HG02588 (cell line): ENCODE data around the gene MLPH.

Source experiments
- ATAC-seq: cut with Tn5 transposase; IDR thresholded peaks from one replicate; pipeline ENCODE4 v1.9.1; 2021; ENCODE audit warnings: mild to moderate bottlenecking, moderate library complexity; ENCODE audit not compliant: unreplicated experiment

MLPH gene

DNA sequence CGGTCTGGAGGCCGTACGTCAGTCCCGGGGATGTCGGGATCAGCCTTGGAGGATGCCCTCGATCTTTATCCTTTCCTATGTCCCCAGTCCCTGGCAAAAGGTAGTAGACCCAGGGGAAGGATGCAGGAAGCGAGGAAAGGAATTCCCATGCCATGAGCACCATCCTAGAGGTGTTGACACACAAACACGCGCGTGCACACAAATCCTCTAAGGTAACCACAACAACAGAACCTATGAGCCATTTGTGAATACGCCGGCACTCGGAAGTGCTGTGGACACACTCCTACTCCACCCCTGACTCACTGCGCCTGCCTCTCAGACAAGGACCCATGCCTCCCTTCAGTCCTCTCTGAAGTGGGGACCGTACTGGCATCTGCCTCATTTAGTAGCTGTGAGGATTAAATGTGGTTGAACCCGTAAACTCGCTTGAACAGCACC, 11.3 kb upstream of the MLPH start:
- no peak for ATAC-seq

DNA sequence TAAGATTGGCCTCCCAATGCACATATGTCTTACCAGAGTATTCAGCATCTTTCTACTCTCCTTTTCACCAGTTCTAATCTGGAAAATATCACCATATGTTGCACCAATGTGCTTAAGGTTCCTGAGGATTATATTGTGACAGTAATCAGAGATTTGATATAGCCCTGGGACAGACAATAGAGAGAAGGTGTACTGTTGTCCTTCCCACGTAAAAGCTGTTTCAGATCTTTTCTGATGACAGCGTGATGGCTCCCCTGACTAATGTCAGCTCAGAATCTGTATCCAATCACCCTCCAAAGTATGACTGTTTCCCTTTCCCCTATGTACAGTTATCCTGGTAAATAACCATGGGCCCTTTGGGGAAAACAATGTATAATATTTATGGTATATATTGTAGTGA, 9.0 kb upstream of the MLPH start:
- ATAC-seq = no peak

DNA sequence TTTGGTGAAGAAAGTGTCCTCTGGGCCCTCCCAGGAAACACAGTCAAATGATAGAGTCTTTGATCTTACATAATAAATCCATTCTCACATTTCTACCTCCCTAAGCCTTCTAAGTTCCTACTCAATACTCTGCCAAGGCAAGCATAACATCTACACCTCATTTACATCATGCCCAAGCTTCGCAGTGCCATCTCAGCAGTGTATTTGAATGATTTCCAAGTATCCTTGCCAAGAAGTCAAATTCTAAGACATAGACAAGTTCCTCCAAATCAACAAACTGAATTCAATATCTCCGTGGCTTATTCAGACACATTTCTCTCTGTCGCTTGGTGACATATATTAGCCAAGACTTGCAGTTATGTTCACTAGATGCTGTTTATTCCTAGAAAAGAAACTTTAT, 8.1 kb upstream of the MLPH start:
- no peak for ATAC-seq

DNA sequence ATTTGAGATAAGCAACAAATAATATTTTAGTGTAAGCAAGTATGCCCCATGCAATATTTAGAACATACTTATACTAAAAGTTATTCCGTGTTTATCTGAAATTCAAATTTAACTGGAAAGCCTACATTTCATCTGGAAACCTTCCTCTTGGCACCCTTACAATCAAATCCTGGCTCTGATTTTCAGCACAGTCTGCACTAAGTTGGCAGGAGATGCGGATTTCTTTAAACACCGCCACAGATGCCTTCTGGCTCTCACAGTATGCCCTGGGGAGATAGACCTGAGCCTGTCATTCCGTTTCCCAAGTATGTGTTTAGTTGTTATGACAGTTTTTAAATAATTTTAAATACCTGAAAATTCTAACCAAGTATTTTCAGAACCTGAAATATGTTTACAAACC, 7.3 kb upstream of the MLPH start:
- no peak for ATAC-seq

DNA sequence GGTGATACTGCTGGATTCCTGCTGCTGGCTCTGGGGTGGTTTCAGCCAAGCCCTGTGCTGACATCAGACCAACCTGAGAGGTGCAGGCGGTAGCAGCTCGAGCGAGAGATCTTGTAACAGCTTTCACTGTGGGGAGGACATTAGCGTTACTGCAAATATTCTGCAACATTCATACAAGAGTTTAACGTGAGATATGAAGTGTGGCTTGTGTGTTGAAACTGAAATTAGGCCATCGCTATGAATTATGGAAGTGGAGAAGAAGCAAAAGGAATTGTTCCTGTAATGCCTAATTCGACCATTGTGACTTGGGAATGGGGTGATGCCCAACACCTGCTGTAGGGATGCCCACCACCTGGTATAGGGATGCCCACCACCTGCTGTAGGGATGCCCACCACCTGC, 6.5 kb upstream of the MLPH start:
- no peak for ATAC-seq

DNA sequence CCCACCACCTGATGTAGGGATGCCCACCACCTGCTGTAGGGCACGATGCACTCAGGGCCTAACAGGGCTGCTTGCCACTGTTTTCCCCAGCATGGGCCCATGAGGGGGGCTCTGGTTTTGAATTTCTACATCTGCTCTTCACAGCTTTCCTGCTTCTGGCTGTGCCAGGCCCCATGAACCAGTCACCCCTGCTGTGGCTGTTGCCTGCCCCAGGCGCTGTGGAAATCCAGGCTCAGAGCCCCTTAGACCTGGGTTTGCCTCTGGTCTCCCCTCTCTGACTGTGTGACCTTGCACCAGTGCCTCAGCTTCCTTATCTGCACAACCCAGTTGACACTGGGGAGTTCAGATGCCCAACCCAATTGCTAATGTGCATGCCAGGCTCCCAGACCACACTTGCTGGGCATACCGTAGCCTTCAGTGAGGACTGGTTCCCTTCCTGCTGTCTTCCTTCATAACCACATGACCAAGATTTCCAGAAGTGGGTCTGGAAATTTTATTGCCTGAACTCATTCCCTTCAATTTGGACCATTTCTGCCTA, 6.0 kb upstream of the MLPH start:
- no peak for ATAC-seq

DNA sequence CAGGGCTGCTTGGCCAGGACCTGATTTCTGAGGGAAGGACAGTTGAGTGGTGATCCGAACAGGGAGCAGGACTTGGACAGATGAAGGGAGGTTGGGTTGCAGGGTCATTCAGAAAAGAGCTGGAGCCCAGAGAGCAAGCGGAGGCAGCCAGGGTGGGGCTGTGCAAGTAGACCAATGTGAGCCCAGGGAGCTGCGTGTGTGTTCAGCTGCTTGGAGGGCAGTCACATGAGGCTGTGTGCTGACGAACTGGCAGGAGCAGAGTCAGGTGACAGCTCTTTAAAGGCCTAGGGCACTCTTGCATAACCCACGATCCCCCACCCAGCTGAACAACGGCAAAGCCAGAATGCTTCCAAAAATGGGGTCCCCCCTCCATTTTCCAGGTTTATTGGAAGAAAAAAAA, 4.6 kb upstream of the MLPH start:
- ATAC-seq = no peak

DNA sequence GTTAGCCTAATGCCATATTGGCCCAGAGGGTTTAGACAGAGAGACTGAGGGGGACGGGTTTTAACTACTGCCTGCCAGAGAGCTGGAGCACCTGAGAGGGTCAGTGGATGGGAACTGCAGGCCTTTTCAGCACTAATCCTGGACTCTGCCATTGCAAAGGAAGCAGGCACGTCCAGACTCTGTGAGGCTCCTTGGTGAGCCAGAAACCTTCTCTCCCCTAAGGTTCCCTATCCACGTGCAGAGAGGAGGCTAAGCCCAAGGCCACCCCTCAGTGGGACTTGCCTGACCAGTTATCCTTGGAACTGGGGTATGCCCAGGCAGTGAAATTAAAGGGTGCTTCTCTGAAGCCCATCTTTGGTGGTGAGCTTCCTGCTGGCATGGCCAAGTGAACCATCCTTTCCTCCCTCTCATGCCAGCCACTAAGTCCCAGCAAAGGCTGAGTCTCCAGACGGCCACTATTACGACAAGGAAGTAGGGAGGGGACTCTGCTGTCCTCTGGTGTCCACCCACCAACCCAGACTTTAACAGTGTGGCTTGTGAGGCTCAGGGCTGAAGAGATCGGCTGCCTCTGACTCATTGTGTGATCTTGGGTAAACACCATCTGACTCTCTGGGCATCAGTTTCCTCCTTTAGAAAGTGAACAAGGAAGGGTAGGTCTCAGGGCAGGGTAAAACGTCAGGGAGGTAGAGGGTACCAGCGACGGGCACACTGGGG, 3.9 kb upstream of the MLPH start:
- no peak for ATAC-seq

DNA sequence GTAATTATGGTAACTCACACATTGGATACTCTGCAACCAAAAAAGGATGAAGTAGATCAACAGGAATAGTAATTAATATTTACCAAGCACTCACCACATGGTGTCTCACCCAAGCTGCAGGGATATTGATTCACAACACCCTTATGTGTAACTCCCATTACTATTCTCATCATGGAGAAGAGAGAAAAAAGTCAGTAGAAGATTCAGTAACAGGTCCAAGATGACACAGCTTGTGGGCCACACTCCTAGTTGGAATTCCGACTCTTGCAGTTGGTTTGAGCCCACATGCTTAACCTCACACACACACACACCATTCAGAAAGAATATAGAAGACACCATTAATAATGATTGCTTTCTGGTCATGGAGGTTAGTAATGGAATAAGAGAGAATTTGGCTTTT, 1.7 kb upstream of the MLPH start:
- no peak for ATAC-seq

DNA sequence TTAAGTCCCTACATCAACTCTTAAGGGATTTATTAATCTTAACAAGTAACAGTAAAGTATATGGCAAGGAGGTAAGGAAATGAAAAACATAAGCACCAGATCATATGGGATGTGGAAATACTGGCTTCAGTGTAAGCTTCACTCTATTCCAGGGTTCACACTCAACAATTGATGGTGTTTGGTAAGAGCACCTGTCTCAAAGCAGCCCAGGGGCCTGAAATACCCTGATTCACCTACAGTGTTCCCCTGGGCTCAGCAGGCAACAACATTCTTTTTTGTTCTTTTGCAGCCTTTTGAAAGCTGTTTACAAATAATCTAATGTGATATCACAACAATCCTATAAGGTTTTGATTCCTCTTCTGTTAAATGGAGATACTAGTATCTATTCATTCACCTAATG, 1.2 kb upstream of the MLPH start:
- ATAC-seq = no peak

DNA sequence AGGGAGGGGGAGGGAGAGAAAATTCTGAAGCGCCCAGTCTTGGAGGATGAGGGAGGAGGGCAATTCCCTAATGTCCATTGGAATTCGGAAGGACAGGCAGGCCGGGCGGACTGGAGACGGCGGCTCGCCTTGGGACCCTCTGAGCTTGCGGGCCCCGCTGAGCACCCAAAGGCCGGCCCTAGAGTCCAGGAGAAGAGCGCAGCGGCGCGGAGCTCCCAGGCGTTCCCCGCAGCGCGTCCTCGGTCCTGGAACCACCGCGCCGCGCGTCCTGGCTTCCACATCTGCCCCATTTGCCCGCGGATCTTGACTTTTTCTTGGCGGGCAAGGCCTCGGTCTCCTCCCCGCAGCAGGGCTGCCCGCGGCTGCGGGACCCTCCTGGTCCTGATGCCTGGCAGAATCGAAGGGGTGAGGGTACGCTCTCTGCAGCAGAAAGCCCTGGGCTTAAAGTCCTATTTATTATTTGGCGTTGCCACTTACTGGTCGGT, 675 bp upstream of the MLPH start:
- ATAC-seq = no peak

DNA sequence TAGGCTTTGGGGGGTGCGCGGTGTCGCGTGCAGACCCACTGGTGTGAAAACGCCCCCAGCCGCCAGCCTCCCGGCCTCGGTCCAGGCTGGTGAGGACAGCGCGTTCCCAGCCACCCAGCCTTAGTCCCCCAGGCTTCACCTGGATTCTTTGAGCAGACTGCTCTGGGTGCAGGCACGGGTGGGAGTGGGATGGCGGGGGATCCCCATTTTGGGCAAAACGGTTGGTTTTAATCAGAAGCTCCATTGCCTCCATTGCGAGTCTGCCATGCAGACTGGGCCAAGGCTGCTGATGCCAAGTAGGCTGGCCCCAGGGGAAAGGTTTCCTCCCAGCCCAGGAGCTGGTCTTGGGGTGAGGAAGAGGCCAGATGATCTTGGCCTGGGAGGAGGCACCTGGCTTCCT, 445 bp downstream of the MLPH start:
- no peak for ATAC-seq

DNA sequence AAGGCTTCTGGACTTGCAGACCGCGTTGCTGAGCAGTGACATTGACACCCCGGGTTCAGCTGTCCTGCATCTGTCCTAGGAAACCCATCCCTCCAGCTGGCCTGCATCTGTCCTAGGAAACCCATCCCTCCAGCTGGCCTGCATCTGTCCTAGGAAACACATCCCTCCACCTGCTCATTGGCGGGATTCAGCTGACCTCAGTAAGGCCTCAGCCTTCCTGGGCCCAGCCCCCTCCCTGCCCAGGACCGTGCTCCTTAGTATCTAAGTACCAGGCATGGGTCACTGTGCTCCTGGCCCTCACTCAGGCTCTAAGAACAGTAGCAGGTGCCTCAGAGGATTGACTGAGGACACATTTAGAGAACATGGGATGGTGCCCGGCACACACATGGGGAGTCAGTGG, 1.2 kb downstream of the MLPH start:
- ATAC-seq = no peak

DNA sequence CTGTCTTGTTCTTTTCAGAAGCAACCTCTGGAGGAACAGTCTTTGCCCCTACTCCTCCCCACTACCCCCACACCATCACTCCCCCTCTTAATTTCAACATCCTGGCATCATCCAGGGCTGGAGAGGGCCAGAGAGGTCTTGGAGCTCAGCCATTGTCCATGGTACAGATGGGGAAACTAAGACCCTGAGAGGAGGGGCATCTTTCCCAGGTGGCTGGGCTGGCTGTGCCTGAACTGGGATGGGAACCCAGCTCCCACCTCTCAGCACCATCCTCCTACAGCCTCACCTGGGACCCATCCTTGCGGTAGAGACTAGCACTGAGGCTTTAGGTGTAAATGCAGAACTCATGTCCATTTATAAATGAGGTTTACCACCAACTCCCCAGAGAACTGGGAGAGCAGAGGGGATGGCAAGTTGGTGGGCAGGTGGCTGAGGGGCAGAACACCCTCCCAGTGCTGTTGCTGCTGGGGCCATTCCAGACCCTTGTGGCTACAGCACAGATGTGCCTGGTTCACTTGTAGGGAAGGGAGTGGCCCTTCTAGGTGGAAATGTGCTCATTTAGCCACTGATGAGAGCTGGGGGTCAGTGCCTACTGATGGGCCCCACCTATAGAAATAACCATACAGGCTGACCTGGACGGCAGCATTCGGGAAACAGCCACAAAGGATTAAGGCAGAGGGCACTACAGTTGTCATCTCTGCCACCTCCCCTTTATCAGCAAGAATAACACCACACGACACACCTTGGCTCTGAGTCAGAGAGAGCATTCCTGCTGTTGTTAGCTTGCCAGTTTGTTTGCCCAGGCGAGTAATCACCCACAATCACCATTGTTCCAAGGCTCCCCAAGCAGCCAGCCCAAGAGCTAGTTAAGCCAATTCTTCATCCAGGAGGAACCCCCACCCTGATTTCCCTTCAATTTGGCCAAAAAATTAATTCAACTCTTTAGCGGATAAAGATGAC, 2.1 kb downstream of the MLPH start:
- ATAC-seq = no peak

DNA sequence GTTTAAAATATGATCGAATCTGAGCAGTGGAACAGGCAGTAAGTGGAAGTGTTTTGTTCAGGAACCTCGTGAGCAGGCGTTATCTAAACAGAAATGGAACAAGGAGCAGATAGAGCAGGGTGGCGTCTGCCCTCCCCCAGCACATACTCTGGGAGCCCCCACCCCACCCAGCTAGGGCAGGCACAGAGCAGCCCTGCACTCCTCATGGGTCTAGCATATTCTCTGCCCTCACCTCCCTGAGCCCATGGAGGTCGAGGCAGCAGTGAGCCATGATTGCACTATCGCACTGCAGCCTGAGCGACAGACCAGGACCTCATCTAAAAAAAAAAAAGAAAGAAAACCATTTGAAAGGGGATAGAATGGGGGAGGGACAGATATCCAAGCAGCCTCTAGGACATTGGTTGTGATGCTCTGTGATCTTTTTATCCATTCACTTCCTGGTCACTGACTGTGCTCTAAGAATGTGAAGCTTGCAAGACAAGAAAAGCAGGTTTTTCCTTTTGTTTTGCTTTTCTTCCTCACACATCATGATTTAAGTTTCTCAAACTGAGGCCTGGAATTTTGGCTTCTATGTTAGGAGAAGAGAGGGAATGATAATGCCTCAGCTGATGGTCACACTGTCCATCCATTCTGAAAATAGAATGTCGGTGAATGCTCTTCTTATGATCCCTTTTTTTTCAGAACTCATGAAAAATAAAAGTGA, 3.1 kb downstream of the MLPH start:
- ATAC-seq = no peak

DNA sequence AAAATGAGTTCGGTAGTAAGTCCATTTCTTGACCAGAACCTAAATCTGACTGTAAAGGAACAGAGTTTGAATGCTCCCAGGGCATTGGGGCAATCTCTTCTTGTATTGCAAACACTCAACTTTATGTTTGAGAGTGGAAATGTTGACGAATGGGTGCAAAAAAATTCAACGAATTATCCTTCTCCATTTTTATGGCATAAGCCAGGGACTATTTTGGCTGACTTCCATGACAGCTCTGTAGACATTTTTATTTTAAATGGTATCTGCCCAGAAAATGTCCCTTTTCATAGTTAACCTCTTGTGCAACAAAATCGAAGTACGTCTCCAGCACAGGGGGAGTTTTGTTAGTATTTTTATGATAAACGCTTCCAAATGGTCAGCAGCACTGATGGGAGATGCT, 3.7 kb downstream of the MLPH start:
- ATAC-seq = no peak

DNA sequence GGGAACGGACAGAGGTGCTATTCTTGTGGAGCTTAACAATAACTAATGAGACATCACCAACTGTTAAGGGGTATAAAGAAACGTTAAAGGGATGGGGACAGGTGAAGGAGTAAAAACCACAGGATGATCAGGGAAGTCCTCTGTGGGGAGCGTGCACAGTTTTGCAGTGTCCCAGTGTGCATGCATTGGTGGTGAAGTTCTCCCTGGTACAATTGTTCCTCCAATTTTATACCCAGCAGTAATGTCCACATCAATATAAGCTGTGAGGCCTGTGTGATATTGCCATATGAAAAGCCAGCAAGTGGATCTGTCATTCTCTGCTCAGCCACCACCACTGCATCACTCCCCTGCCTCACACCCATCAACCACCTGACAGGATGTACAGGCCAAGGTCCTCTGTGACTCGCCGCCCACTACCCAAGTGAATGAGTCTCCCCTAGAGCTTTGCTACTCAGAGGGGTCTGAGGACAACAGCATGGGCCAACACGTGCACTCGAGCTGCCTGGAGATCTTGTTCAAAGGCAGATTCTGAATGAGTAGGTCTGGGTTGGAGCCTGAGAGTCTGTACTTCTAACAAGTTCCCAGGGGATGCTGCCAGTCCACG, 4.6 kb downstream of the MLPH start:
- no peak for ATAC-seq

DNA sequence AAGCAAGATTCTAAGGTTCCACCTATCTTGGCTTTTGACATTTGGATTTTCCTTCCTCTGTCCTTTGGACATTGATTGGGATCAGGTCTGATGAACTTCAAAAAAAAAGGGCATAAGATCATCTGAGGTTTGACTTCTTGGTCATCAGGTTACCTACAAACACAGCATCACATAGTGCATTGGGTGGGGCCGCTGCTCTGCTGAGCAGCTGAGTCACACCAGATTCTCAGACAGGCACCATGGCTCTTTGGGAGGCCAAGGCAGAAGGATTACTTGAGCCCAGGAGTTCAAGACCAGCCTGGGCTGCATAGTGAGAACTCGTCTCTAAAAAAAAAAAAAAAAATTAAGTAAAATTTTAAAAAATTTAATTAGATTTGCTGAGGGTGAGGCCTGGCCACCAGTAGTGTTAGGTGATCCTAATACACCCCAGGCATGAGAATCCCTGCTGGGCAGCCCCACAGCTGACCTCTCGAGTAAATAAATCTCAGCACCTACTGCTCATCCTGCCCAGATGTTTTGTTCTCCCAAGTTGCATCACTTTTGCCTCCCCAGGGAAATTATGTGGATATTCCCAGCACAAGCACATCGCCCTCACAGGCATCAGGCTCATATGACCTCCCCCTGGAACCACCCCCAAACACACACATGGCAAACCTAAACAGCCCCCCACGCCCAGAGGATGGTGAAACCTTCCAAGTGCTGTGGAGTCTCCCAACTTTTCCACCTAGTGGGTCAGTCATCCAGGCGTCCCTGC, 5.3 kb downstream of the MLPH start:
- ATAC-seq = no peak

DNA sequence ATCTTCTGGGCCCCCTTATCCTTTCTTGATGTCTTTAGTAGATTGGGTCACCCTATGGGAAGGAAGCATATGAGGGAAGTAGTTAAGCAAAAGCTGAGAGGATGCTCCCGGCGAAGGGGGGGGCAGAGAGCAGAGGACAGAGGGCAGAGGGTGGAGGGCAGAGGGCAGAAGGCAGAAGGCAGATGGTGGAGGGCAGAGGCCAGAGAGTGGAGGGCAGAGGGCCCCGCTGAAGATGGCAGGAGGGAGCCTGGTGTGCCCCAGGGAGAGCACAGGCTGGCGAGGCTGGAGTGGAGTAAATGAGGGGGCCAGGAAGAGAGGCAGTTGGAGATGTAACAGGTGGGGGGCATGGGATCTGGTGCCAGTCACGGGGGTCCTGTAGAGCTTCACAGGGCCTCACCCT, 7.0 kb downstream of the MLPH start:
- no peak for ATAC-seq

DNA sequence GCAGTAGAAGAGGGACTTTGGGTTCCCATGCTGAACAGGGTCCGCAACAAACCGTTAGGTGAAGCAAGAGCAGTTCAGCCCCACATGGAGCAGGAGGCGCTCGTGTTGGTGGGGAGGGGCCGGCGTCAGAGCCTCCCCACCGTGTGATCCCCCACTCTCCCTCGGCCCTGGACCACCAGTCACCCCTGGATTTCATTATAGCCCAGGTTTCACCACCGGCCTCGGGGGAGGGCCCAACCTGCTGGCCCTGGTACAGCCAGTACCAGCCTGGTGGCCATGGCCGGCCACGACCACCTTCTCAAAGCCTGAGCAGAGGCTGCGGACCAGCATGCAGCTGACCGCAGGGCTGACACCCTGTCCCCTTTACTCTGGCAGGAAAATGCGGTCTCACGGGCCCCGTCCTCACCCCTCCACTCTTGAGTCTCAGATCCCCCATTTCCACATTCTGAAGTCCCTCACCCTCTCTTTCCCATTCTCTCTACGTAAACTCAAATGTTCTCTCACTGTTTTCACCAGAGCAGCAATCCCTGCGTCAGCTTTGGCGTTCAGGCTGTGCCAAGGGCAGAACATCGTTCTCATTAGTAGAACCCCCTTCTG, 8.6 kb downstream of the MLPH start:
- ATAC-seq = no peak
